HFF-Myc (cell line): ENCODE measurements around the gene FHIP2A.
A peak's percentile ranks its signal among the peaks of the same experiment; 100 is the strongest.

Experiments
- DNase-seq: peaks from one replicate; pipeline ENCODE4 v3.0.0-alpha.2; 2011; ENCODE audit warnings: low read depth; ENCODE audit errors: extremely low read depth
- H3K4me3 ChIP-seq: replicated peaks from 2 replicates; pipeline ENCODE4 v1.5.1; 2011; ENCODE audit warnings: low read depth, mild to moderate bottlenecking, control low read depth, low read length
- TF ChIP-seq, protein P1 (sequence below): IDR thresholded peaks from 2 replicates; pipeline ENCODE4 v1.5.1; 2012; ENCODE audit warnings: mild to moderate bottlenecking, low read depth, low read length, control low read depth; ENCODE audit errors: missing control alignments

The FHIP2A gene

DNA sequence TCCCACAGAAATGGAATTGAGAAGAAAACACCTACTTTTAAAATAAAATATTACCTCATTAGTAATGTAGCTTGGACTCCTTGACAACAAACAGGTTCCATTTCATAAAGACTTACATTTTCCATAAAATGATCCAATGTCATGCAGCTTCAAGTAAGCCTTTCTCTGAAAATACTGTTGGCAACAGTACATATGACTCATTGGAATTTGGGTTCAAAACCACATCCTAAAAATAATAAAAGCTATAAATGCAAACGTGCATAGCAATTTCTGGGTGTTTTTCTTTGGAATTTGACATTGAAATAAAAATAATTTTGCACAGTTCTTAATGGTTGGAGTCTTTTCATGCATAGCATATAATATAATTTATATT, 47.9 kb downstream of the FHIP2A start:
- H3K4me3 ChIP-seq, result no peak overlapping the region
- TF ChIP-seq, protein P1, sequence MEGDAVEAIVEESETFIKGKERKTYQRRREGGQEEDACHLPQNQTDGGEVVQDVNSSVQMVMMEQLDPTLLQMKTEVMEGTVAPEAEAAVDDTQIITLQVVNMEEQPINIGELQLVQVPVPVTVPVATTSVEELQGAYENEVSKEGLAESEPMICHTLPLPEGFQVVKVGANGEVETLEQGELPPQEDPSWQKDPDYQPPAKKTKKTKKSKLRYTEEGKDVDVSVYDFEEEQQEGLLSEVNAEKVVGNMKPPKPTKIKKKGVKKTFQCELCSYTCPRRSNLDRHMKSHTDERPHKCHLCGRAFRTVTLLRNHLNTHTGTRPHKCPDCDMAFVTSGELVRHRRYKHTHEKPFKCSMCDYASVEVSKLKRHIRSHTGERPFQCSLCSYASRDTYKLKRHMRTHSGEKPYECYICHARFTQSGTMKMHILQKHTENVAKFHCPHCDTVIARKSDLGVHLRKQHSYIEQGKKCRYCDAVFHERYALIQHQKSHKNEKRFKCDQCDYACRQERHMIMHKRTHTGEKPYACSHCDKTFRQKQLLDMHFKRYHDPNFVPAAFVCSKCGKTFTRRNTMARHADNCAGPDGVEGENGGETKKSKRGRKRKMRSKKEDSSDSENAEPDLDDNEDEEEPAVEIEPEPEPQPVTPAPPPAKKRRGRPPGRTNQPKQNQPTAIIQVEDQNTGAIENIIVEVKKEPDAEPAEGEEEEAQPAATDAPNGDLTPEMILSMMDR, result no peak
- DNase-seq, result peak; percentile 38

DNA sequence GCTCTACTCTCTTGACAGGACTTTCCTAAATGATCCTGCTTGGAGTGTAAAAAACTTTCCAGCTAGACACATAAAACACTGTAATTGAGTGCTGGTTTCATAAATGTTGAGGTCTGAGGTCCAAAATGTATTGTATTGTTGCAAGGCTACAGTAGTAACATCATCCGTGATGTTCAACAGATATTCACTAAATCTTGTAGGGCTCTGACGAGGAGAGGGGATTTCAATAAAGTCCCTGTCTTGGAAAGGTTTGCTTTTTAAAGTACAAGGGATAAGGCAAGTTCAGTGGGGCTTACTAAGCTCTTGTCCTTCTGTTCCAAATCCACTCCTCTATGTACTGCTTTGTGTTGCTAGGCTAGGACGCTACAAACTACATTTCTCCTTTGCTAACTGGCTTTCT, 48.9 kb downstream of the FHIP2A start:
- DNase-seq, result no peak
- H3K4me3 ChIP-seq, result no peak overlapping the region
- TF ChIP-seq, protein P1, result no peak

DNA sequence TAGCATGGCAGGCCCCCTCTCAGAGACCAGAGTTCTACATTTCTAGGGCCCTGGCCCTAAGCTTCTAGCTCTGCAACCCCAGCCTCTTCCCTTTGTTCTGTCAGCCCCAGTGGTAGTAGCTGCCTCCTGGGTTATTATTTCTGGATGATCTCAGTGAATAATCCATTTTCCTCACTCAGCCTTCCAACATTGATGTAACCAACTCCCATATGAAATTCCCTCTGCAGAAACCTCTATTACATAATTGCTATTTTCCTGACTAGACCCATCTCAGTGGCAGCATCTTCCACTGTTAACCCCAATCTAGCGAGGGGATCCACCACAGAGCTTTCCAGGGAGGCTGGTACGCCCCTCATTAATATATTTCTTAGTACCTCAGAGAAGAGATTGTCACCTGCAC, 49.8 kb downstream of the FHIP2A start:
- TF ChIP-seq, protein P1, result no peak
- no peak for DNase-seq
- H3K4me3 ChIP-seq, result no peak overlapping the region
